Colonic mucosa (tissue), 4 donors: ENCODE measurements around the gene BOLA3. TPM values are rescaled to one million over a fixed set of nuclear protein-coding genes. Genes with fewer than 3 reads are reported as not detected.

Experiments
- DNase-seq: peaks from one replicate; pipeline ENCODE4 v3.0.0-alpha.2; 2020
- H3K27ac ChIP-seq: fragments of 200-600 bp; one replicate; pipeline ENCODE4 v1.8.0; 2021
- H3K27me3 ChIP-seq: fragments of 200-600 bp; one replicate; pipeline ENCODE4 v1.8.0; 2021
- H3K36me3 ChIP-seq: fragments of 200-600 bp; one replicate; pipeline ENCODE4 v1.8.0; 2021
- H3K4me1 ChIP-seq: fragments of 200-600 bp; one replicate; pipeline ENCODE4 v1.8.0; 2021; ENCODE audit warnings: mild to moderate bottlenecking
- H3K4me3 ChIP-seq: fragments of 200-600 bp; one replicate; pipeline ENCODE4 v1.8.0; 2021
- H3K9ac ChIP-seq, 2 donors: one replicate each; pipeline ENCODE4 v1.7.0; 2013; ENCODE audit warnings: control low read depth in 2 of 2, low read depth in 2 of 2, low read length in 2 of 2
- H3K9me3 ChIP-seq: fragments of 200-600 bp; one replicate; pipeline ENCODE4 v1.8.0; 2021
- intact Hi-C: fragments of 100-400 bp; cut with DNase I; formaldehyde crosslinking; loops from one replicate; pipeline ENCODE4 v1.14.1; 2022
- total RNA-seq, 2 donors: library from RNA; stranded (reverse); fragmentation: NEBNext Ultra II Directional in 1 of 2; extraction: Animal tissue kit (Norgen Biotek cat#: 25700) in 1 of 2; gene quantifications; one replicate each; pipeline ENCODE4 v1.2.1, GENCODE V29; 2021
- TF ChIP-seq, protein P1 (sequence below): fragments of 200-600 bp; IDR thresholded peaks from one replicate; pipeline ENCODE4 v1.8.0; 2022; ENCODE audit warnings: antibody characterized with exemption, mild to moderate bottlenecking
- donor health status: healthy.
- donor health status: DM: no; HTN: no; CAD: no.
- donor health status: DM: no; HTN: no; CAD: no.

The BOLA3 gene
- total RNA-seq, 2 donors from 2014 or later: 44.8 to 95.1 TPM

DNA sequence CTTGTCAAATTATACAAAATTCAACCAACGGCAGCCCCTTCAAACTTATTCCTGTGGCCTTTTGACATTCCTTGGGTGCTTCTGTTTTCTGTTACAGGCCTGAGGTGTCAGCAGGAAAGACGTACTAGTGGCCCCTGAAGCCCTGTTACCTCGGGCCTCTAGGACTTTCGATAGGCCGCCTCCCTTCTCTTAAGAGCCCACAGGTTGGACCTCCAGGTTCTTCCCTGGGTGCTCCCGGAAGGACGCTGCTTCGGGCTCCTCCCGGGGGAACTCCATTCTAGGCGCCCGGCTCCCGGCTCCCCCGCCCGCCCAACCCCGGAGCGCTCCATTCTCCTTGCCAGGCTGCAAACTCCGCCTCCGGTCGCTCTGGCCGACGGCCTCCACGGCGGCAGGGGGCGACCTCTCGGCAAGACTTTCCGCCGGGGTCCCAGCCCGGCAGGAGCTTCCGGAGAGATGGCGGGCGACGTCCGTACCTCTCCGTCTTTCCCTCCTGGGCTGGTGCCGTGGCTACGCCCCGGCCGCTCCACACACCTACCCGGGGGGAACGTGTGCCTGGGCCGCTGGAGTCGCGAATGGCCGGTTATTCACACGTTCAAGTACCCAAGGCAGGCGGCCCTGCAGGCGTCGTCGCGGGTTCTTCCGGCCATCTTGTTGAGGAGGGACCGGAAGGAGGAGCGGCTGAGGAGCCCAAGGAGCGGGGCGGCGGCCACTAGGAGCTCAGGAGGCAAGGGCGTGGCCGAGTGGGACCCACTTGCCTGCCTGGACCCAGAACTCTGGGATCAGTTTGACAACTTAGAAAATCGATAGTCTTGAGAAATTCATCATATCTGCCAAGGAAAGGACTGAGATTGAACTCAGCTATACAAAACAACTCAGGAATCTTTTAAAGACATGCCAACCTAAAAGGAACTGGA lies 27.5 kb downstream of the BOLA3 start:
- TF ChIP-seq, protein P1, sequence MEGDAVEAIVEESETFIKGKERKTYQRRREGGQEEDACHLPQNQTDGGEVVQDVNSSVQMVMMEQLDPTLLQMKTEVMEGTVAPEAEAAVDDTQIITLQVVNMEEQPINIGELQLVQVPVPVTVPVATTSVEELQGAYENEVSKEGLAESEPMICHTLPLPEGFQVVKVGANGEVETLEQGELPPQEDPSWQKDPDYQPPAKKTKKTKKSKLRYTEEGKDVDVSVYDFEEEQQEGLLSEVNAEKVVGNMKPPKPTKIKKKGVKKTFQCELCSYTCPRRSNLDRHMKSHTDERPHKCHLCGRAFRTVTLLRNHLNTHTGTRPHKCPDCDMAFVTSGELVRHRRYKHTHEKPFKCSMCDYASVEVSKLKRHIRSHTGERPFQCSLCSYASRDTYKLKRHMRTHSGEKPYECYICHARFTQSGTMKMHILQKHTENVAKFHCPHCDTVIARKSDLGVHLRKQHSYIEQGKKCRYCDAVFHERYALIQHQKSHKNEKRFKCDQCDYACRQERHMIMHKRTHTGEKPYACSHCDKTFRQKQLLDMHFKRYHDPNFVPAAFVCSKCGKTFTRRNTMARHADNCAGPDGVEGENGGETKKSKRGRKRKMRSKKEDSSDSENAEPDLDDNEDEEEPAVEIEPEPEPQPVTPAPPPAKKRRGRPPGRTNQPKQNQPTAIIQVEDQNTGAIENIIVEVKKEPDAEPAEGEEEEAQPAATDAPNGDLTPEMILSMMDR: peak; percentile 55
- no peaks in the 10 kb centered on the region for H3K9me3 ChIP-seq
- H3K27me3 ChIP-seq: no peaks in the 10 kb centered on the region
- no peaks in the 10 kb centered on the region for H3K4me1 ChIP-seq
- H3K4me3 ChIP-seq: peak overlapping the region; percentile 48
- H3K36me3 ChIP-seq: no peaks in the 10 kb centered on the region
- intact Hi-C loops: no loop called here
- peak; percentile 83 for DNase-seq
- H3K9ac ChIP-seq: peak overlapping the region in 1 of 2 donors; percentile 61
- H3K27ac ChIP-seq: peak overlapping the region; percentile 58

DNA sequence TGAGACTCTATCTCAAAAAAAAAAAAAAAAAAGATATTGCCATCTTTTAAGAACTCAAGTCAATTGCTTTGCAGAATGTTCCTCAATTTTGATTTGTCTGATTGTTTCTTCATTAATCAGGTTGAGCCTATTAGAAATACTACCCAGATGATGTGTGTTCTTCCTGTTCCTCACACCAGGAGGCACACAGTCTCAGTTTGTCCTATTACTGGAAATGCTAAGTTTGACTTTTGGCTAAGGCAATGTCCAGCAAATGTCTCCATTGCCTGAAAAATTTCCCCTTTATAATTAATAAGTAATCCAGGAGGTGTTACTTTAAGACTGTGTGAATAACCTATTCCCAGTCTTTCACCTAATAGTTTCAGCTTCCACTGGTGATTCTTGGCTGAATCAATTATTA lies 28.4 kb downstream of the BOLA3 start:
- Histone ChIP-seq H3K4me3 (no peak overlapping the region), H3K27me3 (no peaks in the 10 kb centered on the region)
- intact Hi-C loops: no loop called here

DNA sequence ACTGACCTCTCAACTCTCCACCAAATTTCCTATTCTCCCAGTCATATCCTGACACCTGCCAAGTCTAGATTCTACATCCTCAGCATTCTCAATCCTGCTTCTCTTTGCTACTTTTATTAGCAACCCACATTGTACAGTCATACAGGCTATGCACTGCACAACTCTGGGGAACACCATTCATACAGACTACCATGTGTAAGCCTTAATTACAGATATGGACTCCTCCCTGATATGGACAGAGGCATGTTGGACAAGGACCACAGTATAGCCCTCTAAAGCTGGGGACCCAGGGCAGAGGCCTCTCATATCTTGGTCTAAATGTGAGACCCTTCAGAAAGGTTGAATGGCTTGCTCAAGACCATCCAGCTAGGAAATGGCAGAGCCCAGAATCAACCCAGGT lies 36.3 kb downstream of the BOLA3 start:
- Histone ChIP-seq H3K27ac (no peak overlapping the region), H3K9ac (no peak overlapping the region), H3K4me3 (no peak overlapping the region), H3K36me3 (no peaks in the 10 kb centered on the region), H3K9me3 (no peaks in the 10 kb centered on the region), H3K27me3 (no peaks in the 10 kb centered on the region), H3K4me1 (no peaks in the 10 kb centered on the region)
- DNase-seq: no peak
- TF ChIP-seq, protein P1: no peak
- intact Hi-C loops: no loop called here

More for the DNA sequence above, 28.4 kb downstream of the BOLA3 start:
- TF ChIP-seq, protein P1: no peak
- Histone ChIP-seq H3K4me1 (no peaks in the 10 kb centered on the region), H3K36me3 (no peaks in the 10 kb centered on the region), H3K27ac (no peak overlapping the region), H3K9ac (no peak overlapping the region), H3K9me3 (no peaks in the 10 kb centered on the region)
- DNase-seq: no peak

DNA sequence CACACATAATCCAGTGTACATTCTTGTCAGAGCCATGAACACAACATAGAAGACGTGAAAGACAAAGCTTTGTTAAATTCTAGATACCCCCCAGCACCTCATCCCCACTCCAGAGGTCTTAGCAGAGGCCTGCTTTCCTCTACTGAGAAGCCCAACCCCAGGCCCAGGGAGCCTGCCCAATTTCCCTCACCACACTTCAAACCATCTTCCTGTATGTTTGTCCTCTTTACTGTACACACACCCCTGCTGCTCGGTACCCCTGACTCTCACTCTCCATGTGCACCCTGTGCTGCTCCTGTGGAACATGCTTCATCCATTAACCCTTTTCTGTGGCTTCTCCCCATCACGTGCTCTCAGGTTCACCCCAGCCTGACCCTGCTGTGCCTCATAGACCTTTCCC lies 37.2 kb downstream of the BOLA3 start:
- Histone ChIP-seq H3K4me3 (no peak overlapping the region), H3K4me1 (no peaks in the 10 kb centered on the region), H3K27ac (no peak overlapping the region), H3K9me3 (no peaks in the 10 kb centered on the region), H3K9ac (no peak overlapping the region), H3K36me3 (no peaks in the 10 kb centered on the region), H3K27me3 (no peaks in the 10 kb centered on the region)
- intact Hi-C loops: no loop called here
- TF ChIP-seq, protein P1: no peak
- no peak for DNase-seq

DNA sequence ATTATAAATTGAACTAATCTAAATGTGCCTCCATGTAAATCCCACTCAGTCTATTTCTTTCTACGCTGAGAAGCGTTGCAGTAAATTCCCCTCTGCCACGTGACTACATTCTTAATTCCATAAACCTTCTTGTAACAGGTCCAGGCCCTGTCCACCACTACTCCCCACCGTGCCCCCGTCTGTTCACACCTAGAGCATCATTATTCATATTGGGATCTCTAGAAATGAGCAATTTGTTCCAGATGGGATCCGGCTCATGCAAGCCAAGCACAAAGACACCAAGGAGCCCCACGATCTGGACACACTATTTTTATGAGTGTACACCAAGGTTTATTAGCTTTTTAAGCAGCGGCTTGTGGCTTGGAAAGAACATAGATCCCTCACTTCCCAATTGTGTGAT lies 38.2 kb downstream of the BOLA3 start:
- TF ChIP-seq, protein P1: no peak
- intact Hi-C loops: no loop called here

More for the DNA sequence above, 38.2 kb downstream of the BOLA3 start:
- Histone ChIP-seq H3K27ac (no peak overlapping the region), H3K27me3 (no peaks in the 10 kb centered on the region), H3K4me3 (no peak overlapping the region), H3K36me3 (no peaks in the 10 kb centered on the region), H3K4me1 (no peaks in the 10 kb centered on the region), H3K9ac (no peak overlapping the region), H3K9me3 (no peaks in the 10 kb centered on the region)
- no peak for DNase-seq
